Mucosa of descending colon (tissue), 3 donors: ENCODE results near the gene PDLIM3. TPM values are rescaled to one million over a fixed set of nuclear protein-coding genes. Genes with fewer than 3 reads are reported as not detected.
"Not testable (repeated sequence)": the region's sequence is repeated elsewhere in the genome, so short reads cannot be mapped to it uniquely, and the experiment has no call there.

ENCODE experiments used
- ATAC-seq: fragments of 200-7000 bp; cut with Tn5 transposase; one replicate; pipeline ENCODE4 v1.9.1; 2020; ENCODE audit warnings: mild to moderate bottlenecking, moderate library complexity
- DNase-seq, 3 donors: peaks; one replicate each; pipeline ENCODE4 v3.0.0-alpha.2; 2020
- H3K36me3 ChIP-seq: fragments of 200-600 bp; one replicate; pipeline ENCODE4 v1.8.0; 2021; ENCODE audit warnings: low read depth, mild to moderate bottlenecking
- H3K4me1 ChIP-seq: fragments of 200-600 bp; one replicate; pipeline ENCODE4 v1.8.0; 2021; ENCODE audit warnings: low read depth, mild to moderate bottlenecking
- H3K4me3 ChIP-seq: fragments of 200-600 bp; one replicate; pipeline ENCODE4 v1.8.0; 2021; ENCODE audit warnings: mild to moderate bottlenecking
- H3K9me3 ChIP-seq: fragments of 200-600 bp; one replicate; pipeline ENCODE4 v1.8.0; 2021; ENCODE audit warnings: mild to moderate bottlenecking
- intact Hi-C, 2 donors: fragments of 100-400 bp; cut with DNase I in 1 of 2; cut with micrococcal nuclease in 1 of 2; formaldehyde crosslinking; loops; one replicate each; pipeline versions ENCODE4 v1.11.0 to v1.11.1; 2022; cut with DNase I, micrococcal nuclease
- total RNA-seq, 3 donors: library from RNA; stranded (reverse); fragmentation: NEBNext Ultra II Directional in 2 of 3; extraction: Animal tissue kit (Norgen Biotek cat#: 25700) in 2 of 3; gene quantifications; one replicate each; pipeline versions ENCODE4 v1.2.1 to v1.2.4, GENCODE V29; 2021 to 2023
- TF ChIP-seq, protein P1 (sequence below): fragments of 200-600 bp; IDR thresholded peaks from one replicate; pipeline ENCODE4 v1.8.0; 2022; ENCODE audit warnings: antibody characterized with exemption, mild to moderate bottlenecking
- donor health status: DM: no; HTN: no; CAD: no; lungs with moderate emphysema.
- donor health status: DM: no; HTN: no; CAD: no.
- donor health status: DM: no; HTN: yes; CAD: no.

The PDLIM3 gene
- total RNA-seq, 3 donors from 2014 or later, result 8.9 to 193 (median 16.5) TPM

- TF ChIP-seq, protein P1, sequence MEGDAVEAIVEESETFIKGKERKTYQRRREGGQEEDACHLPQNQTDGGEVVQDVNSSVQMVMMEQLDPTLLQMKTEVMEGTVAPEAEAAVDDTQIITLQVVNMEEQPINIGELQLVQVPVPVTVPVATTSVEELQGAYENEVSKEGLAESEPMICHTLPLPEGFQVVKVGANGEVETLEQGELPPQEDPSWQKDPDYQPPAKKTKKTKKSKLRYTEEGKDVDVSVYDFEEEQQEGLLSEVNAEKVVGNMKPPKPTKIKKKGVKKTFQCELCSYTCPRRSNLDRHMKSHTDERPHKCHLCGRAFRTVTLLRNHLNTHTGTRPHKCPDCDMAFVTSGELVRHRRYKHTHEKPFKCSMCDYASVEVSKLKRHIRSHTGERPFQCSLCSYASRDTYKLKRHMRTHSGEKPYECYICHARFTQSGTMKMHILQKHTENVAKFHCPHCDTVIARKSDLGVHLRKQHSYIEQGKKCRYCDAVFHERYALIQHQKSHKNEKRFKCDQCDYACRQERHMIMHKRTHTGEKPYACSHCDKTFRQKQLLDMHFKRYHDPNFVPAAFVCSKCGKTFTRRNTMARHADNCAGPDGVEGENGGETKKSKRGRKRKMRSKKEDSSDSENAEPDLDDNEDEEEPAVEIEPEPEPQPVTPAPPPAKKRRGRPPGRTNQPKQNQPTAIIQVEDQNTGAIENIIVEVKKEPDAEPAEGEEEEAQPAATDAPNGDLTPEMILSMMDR, result no peak
- Histone ChIP-seq H3K9me3 (peaks cover under 1% of the 10 kb centered on the region), H3K36me3 (no peaks in the 10 kb centered on the region), H3K4me3 (no peak overlapping the region), H3K4me1 (no peaks in the 10 kb centered on the region)
- DNase-seq (peak in 2 of 3 donors; percentile 19 to 32), ATAC-seq (peak; percentile 80)
- intact Hi-C loops, result no loop called here
Observed at GRCh38 chr4:185559915-185560281, 24.6 kb upstream of the PDLIM3 start.

DNA sequence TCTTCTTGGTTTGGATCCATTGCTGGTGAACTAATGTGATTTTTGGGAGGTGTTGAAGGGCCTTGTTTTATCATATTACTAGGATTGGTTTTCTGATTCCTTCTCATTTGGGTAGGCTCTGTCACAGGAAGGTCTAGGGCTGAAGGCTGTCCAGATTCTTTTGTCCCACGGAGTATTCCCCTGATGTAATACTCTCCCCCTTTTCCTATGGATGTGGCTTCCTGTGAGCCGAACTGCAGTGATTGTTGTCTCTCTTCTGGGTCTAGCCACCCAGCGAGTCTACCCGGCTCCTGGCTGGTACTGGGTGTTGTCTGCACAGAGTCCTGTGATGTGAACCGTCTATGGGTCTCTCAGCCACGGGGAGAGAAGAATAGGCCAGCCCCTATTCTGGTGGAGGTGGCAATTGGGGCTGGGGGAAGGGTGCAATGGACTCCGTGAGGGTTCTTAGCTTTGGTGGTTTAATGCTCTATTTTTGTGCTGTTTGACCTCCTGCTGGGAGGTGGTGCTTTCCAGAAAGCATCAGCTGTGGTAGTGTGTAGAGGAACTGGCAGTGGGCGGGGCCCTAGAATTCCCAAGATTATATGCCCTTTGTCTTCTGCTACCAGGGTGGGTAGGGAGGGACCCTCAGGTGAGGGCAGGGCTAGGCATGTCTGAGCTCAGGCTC, 24.1 kb upstream of the PDLIM3 start:
- not testable (repeated sequence) for DNase-seq

GRCh38 chr4:185554365-185555126, 19.2 kb upstream of the PDLIM3 start:
- intact Hi-C loops, result no loop called here
- Histone ChIP-seq H3K4me1 (no peaks in the 10 kb centered on the region), H3K36me3 (no peaks in the 10 kb centered on the region), H3K4me3 (no peak overlapping the region), H3K9me3 (no peaks in the 10 kb centered on the region)
- TF ChIP-seq, protein P1, result no peak
- DNase-seq (no peak), ATAC-seq (no peak)

More for the DNA sequence above, 24.1 kb upstream of the PDLIM3 start:
- H3K9me3 ChIP-seq, ATAC-seq, H3K36me3 ChIP-seq, intact Hi-C loops, H3K4me1 ChIP-seq, H3K4me3 ChIP-seq: not testable (repeated sequence)

GRCh38 chr4:185552254-185552653, 16.9 kb upstream of the PDLIM3 start:
- intact Hi-C loops, result no loop called here
- no peaks in the 10 kb centered on the region for H3K4me1 ChIP-seq
- no peak for ATAC-seq
- H3K4me3 ChIP-seq, result no peak overlapping the region
- no peaks in the 10 kb centered on the region for H3K9me3 ChIP-seq
- TF ChIP-seq, protein P1, result no peak
- H3K36me3 ChIP-seq, result no peaks in the 10 kb centered on the region
- DNase-seq, result no peak

GRCh38 chr4:185550933-185551332, 15.6 kb upstream of the PDLIM3 start:
- no peaks in the 10 kb centered on the region for H3K9me3 ChIP-seq
- no peak for ATAC-seq
- no peaks in the 10 kb centered on the region for H3K36me3 ChIP-seq
- intact Hi-C loops, result no loop called here
- TF ChIP-seq, protein P1, result no peak
- no peak for DNase-seq
- H3K4me3 ChIP-seq, result no peak overlapping the region
- no peaks in the 10 kb centered on the region for H3K4me1 ChIP-seq

DNA sequence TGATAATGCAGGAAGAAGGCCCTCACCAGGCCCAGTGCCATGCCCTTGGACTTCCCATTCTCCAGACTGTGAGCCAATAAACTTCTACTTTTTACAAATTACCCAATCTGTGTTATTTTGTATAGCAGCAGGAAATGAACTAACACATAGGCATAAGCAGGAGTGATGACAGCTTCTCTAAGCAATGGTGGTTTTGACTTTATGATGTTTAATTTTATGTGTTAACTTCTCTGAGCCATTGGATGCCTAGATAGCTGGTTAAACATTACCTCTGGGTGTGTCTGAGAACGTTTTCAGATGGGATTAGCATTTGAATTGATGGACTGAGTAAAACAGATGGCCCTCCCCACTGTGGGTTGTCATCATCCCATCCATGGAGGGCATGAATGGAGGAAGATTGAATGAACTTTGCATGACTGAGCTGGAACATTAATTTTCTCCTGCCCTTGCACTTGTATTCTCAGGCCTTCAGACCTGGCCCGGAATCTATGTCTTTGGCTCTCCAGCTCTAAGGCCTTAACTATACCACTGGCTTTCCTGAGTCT, 13.9 kb upstream of the PDLIM3 start:
- DNase-seq (no peak), ATAC-seq (peak; percentile 64)
- Histone ChIP-seq H3K36me3 (no peaks in the 10 kb centered on the region), H3K4me3 (no peak overlapping the region), H3K4me1 (no peaks in the 10 kb centered on the region), H3K9me3 (no peaks in the 10 kb centered on the region)
- intact Hi-C loops, result no loop called here
- TF ChIP-seq, protein P1, result no peak
